Amygdala (tissue), 56 donors: Measurements from ENCODE around the gene DTNA.
"Not testable (repeated sequence)": the region's sequence is repeated elsewhere in the genome, so short reads cannot be mapped to it uniquely, and the experiment has no call there.

Experiments
- DNase-seq, 56 donors: peaks; one replicate each; lab custom pipeline; 2025; lab: John Stamatoyannopoulos, UW

The DTNA gene

DNA sequence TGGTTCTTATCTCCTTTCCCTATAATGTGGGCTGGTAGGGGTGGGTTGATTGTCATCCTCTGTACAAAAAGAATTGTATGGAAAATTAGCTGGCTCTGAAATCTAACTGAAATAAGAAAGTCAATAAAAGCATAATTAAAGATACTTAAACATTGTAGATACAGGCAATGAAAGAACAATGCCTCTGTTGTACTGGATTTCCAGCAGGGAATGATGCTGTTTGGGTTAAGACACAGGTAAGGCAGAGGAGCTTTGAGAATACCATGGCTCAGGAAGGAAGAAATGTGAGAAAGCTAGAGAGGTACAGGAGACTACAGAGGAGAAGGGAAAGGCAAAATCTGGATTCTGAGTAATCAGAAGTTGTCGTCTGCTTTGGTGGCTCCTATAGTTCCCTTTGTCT, 10.1 kb downstream of the DTNA start:
- DNase-seq = no peak

GRCh38 chr18:34723143-34723542, 13.0 kb downstream of the DTNA start:
- no peak for DNase-seq

- DNase-seq = not testable (repeated sequence)
Observed at GRCh38 chr18:34725737-34726136, 15.6 kb downstream of the DTNA start.

DNA sequence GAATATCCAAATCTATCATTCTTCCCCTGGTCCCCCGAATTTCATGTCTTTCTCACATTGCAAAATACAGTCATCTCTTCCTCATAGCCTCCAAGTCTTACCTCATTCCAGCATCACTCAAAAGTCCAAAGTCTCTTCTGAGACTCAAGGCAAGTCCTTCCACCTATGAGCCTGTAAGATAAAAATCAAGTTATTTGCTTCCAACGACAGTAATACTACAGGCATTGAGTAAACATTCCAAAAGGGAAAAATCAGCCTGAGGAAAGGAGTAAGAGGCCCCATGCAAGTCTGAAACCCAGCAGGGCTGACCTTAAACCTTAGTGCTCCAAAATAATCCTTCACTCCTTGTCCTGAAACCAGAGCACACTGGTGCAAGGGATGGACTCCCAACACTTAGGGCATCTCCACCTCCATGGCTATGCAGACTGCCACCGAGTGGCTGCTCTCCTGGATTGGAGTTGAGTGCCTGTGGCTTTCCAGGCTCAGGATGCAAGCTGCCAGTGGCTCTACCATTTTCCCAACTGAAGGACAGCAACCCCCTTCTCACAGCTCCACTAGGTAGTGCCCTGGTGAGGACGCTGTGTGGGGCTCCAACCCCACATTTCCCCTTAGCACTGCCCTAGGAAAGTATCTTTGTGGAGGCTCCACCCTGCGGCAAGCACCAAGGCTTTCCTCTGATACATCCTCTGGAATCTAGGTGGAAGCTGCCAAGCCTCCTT, 16.3 kb downstream of the DTNA start:
- no peak for DNase-seq

- DNase-seq = no peak
Observed at GRCh38 chr18:34729264-34729663, 19.2 kb downstream of the DTNA start.

DNA sequence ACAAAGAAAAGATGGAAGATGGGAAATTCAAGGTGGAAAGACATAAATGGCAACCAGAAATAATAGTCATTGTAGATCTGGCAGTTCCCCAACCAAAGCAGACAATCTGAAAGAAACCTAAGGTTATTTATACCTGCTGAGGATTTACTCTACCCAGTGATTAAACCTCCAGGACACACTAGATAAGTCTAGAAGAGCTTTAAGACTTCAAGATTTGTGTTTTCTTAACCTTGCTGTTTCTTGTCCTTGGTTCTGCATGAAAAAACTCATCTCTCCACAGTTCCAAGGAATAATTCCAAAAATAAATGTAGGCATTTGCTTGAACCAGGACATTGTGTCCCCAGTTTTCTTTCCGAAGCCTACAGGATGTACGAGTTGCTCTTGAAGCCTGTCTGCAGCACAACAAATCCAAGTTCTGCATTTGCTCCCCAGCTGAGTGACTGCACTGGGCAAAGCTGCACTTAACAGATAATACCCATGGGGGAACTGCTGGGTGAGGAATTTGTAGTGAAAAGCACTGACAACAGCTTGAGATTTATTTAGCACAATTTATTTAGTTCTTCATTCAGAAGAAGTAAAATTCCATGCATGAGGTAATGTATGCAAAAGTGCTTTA, 19.8 kb downstream of the DTNA start:
- peak in 2 of 56 donors; percentile 5 to 20 for DNase-seq

- DNase-seq = no peak
Observed at GRCh38 chr18:34730774-34731173, 20.7 kb downstream of the DTNA start.

DNA sequence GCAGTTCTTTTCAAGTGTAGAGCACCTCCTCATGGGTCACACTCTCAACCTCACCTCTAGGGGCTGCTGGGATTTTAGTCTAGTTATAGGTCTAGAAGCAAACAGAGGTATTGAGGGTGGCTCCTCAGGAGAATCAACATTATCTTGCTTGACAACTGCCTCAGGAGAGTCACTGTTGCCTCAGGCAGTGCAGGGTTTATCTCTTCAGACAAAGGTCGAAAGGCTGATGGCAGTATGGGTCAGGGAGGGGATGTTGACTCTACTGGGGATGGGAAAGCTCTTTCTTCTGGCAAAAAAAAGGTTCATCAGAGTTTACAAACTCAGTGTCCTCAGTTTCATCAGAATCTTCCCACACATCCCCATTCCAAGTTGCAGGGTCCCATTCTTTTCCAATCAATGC, 24.0 kb downstream of the DTNA start:
- DNase-seq = no peak

- DNase-seq = not testable (repeated sequence)
Observed at GRCh38 chr18:34734526-34734925, 24.4 kb downstream of the DTNA start.

DNA sequence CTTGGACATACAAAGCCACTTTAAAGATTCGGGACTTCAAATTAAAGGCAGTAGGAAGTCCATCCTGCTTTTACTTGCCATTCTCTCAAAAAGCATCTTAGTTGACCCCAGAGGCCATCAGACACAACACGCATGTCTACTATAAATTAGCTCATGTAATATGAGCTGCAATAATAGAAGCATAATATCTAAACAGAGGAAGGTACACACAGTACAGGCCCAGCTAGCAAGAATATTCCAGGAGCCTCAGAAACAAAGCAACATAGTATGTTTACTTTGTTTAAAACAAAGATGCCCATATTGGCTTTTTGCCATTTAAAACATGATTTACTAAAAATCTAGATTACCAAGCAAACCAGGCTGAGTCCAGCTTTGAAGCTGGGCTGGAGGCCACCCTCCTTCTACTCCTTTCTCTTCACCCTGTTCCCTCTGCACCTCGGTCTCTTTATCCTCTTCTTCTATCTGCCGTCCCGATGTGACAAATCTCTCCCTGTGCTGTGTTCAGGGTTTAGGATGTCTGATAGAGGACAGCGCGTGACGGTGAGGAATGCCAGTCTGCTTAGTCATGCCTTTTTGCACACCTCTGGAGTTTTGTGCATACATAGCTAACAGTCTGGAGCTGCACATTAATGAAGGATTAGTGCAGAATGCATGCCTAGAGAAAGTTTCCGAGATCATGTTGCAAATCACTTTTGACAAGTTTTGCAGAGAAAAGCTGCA, 28.2 kb downstream of the DTNA start:
- no peak for DNase-seq

DNA sequence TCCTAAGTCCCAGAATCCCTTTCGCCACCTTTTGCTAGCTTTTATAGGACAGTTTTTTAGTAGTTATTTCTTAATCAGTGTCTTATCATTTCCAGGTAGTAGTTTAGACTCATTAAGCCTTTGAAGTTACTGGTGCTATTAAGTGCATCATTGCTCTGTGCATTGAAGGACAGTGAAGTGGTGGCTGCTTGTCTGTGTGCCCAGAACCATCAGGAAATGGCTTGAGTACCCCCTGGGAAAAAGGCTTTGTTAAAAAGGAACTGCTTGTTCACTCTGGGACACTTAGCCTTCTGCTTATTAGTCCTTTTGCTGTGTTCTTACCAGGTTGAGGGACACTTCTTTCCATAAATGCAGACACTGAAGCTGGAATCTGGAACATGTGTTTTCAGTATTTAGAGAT, 30.0 kb downstream of the DTNA start:
- DNase-seq = no peak

- DNase-seq = no peak
Observed at GRCh38 chr18:34740724-34741123, 30.6 kb downstream of the DTNA start.

DNA sequence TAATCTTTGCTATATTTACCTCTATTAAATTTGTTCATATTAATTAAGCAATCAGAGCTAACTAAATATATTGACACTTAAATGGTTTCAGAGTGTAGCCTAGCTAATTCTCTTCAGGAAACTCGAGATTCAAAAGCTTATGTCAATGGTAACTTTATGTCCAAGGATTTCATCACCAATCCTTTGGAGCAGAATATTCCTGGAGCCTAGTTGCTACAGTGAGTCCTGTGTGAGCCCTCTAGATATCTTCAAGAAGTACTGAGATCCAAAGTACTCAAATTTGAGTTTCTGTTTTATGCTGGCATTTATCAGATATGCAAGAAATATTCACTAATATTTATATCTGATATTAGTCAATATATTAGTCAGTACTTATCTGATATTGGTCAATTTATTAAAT, 31.3 kb downstream of the DTNA start:
- DNase-seq = no peak

DNA sequence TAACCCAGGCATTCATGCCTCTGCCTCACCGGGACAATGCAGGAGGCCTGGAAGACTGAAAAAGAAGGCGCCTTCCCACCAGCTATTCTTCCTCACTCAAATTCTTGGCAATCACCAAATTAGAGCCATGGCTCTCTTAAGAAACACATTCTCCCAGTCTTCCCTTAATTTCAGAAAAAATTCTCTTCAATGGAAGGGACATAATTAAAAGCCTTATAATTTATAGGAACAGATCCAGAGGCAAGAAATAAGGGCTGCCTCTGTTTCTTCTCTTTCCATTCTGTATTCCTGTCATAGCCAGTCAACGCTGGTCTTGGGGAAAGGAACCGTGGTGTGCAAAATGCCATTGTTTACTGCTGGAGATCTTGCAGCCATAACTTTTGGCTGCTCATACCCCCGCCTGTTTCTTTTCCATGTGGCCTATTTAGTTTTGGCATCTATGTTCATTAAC, 32.8 kb downstream of the DTNA start:
- peak in 18 of 56 donors; percentile 8 to 65 (median 30) for DNase-seq

DNA sequence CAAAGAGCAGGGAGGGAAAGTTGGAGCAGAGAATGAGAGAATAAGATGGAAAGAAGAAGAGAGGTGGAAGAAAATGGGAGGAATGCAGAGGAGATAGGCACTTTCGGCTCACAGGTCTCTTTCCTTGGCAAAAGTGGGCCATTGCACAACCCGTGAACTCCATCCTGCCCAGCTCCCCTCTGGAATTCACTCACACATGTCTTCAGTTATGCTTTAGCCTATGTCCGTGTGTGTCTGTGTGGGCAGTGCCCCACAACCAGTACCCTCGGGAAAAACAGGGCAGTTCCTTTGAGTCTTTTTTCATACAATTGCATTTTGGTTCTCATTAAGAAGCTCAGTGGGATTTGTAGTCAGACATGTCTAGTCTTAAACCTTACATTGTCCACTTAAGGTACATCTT, 34.5 kb downstream of the DTNA start:
- DNase-seq = no peak

- peak in 2 of 56 donors; percentile 2 to 9 for DNase-seq
Observed at GRCh38 chr18:34746614-34747013, 36.5 kb downstream of the DTNA start.

DNA sequence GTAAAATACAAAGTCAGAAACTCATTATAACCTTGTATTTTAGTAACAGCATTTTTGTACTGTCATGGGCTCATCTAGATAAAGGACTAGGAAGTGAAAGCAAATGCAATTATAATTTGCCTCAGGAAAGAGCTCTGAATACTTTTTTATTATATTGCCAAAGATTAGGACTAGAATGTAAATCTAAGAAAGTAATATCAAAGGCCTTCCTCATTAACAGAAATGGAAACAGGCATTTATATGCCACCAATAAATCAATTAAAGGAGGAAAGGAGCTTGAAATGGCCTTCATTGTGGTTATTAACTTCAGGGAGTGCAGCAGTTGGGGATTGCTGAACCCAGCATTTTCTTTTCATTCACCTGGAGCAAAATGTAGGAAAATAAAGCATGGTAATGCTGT, 39.6 kb downstream of the DTNA start:
- no peak for DNase-seq

DNA sequence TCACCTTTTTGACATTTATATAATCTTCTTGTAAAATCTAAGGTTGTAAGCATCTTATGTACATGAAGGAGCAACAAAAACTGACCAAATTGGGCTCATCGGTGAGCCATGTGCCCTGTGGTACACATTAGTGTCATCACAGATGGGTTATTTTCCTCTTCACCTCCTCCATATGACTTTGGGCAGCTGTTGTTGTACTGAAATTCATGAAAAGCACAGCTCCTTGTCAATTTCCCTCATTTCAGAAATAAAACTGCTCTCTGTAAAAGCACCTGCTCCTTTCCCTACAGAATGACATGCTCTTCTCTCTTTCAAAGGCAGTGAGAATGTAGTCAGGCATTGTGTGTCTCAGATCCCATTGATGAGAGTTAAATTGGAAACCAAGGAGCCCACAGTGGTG, 42.0 kb downstream of the DTNA start:
- DNase-seq = no peak

- DNase-seq = no peak
Observed at GRCh38 chr18:34754300-34754699, 44.2 kb downstream of the DTNA start.

- no peak for DNase-seq
Observed at GRCh38 chr18:34757666-34758065, 47.6 kb downstream of the DTNA start.

DNA sequence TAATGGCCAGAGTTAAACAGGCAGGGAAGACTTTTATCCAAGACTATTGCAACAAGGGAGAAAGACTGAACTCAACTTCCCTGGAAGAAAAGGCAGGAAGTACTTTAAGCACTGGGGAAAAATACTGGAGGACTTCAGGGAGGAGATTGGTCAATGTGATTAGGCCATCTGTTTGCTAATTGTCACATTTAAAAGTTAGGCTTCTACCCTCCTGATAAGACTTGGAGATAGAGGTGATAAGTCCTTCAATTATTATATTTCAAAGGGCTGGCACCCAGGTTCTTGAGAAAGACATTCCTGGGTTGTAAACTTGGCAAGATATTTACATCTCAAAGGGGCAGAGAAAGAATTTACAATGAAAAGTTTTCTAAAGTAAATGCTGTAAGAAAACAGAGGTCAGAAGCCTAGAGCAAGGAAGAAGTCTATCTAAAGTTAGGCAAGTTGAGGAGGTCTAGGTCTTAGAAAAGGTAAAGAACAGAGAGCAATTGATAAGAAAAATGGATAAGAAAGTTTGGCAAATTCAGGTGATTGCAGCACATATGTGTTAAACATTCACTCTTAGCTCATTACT, 48.4 kb downstream of the DTNA start:
- no peak for DNase-seq
